ENCODE results near the gene KCNAB2.

KCNAB2 gene

GRCh38 chr1:6035303-6035702 is 10.4 kb upstream of the KCNAB2 start:
- Histone ChIP-seq H3K27me3 (ENCODE audit: insufficient read depth, low read length) (peaks cover 24% of the 10 kb centered on the region), H3K4me1 (ENCODE audit: insufficient read depth, low read length) (0 out of 2 replicates have a peak, but pooled peaks cover 2% of the 10 kb centered on the region), H3K9ac (ENCODE audit: low read depth, low read length) (no peak overlapping the region), H3K4me3 (ENCODE audit: low read length) (no peak overlapping the region), H3K27ac (ENCODE audit: low read length) (no peak overlapping the region), H3K36me3 (ENCODE audit: insufficient read depth, low read depth, low read length) (no peaks in the 10 kb centered on the region), H3K9me3 (ENCODE audit: insufficient read depth, low read depth, low read length) (no peaks in the 10 kb centered on the region)

GRCh38 chr1:6035719-6036118 is 10.0 kb upstream of the KCNAB2 start:
- Histone ChIP-seq H3K9me3 (ENCODE audit: insufficient read depth, low read depth, low read length) (no peaks in the 10 kb centered on the region), H3K27ac (ENCODE audit: low read length) (no peak overlapping the region), H3K36me3 (ENCODE audit: insufficient read depth, low read depth, low read length) (no peaks in the 10 kb centered on the region), H3K4me3 (ENCODE audit: low read length) (no peak overlapping the region), H3K4me1 (ENCODE audit: insufficient read depth, low read length) (0 out of 2 replicates have a peak, but pooled peaks cover 2% of the 10 kb centered on the region), H3K27me3 (ENCODE audit: insufficient read depth, low read length) (peaks cover 24% of the 10 kb centered on the region), H3K9ac (ENCODE audit: low read depth, low read length) (no peak overlapping the region)

- no peak overlapping the region for H3K9ac ChIP-seq (ENCODE audit: low read depth, low read length)
- H3K27ac ChIP-seq (ENCODE audit: low read length), result no peak overlapping the region
- 0 out of 2 replicates have a peak, but pooled peaks cover 2% of the 10 kb centered on the region for H3K4me1 ChIP-seq (ENCODE audit: insufficient read depth, low read length)
- H3K9me3 ChIP-seq (ENCODE audit: insufficient read depth, low read depth, low read length), result no peaks in the 10 kb centered on the region
- H3K36me3 ChIP-seq (ENCODE audit: insufficient read depth, low read depth, low read length), result no peaks in the 10 kb centered on the region
- H3K27me3 ChIP-seq (ENCODE audit: insufficient read depth, low read length), result peaks cover 23% of the 10 kb centered on the region
- no peak overlapping the region for H3K4me3 ChIP-seq (ENCODE audit: low read length)
Observed at GRCh38 chr1:6037338-6037762, 8.3 kb upstream of the KCNAB2 start.

- H3K4me1 ChIP-seq (ENCODE audit: insufficient read depth, low read length), result 0 out of 2 replicates have a peak, but pooled peaks cover 2% of the 10 kb centered on the region
- H3K4me3 ChIP-seq (ENCODE audit: low read length), result no peak overlapping the region
- H3K9me3 ChIP-seq (ENCODE audit: insufficient read depth, low read depth, low read length), result no peaks in the 10 kb centered on the region
- no peaks in the 10 kb centered on the region for H3K36me3 ChIP-seq (ENCODE audit: insufficient read depth, low read depth, low read length)
- H3K27ac ChIP-seq (ENCODE audit: low read length), result no peak overlapping the region
- H3K27me3 ChIP-seq (ENCODE audit: insufficient read depth, low read length), result peaks cover 10% of the 10 kb centered on the region; the same call in 1 of the 2 replicates
- H3K9ac ChIP-seq (ENCODE audit: low read depth, low read length), result no peak overlapping the region
Observed at GRCh38 chr1:6038603-6039002, 7.1 kb upstream of the KCNAB2 start.

- H3K4me3 ChIP-seq (ENCODE audit: low read length), result no peak overlapping the region
- H3K9me3 ChIP-seq (ENCODE audit: insufficient read depth, low read depth, low read length), result no peaks in the 10 kb centered on the region
- H3K27me3 ChIP-seq (ENCODE audit: insufficient read depth, low read length), result peaks cover 9% of the 10 kb centered on the region; the same call in 1 of the 2 replicates
- 0 out of 2 replicates have a peak, but pooled peaks cover 2% of the 10 kb centered on the region for H3K4me1 ChIP-seq (ENCODE audit: insufficient read depth, low read length)
- no peak overlapping the region for H3K27ac ChIP-seq (ENCODE audit: low read length)
- H3K36me3 ChIP-seq (ENCODE audit: insufficient read depth, low read depth, low read length), result no peaks in the 10 kb centered on the region
- no peak overlapping the region for H3K9ac ChIP-seq (ENCODE audit: low read depth, low read length)
Observed at GRCh38 chr1:6039031-6039430, 6.7 kb upstream of the KCNAB2 start.

GRCh38 chr1:6040444-6040843 is 5.2 kb upstream of the KCNAB2 start:
- Histone ChIP-seq H3K27me3 (ENCODE audit: insufficient read depth, low read length) (peaks cover under 1% of the 10 kb centered on the region; the same call in 1 of the 2 replicates), H3K9ac (ENCODE audit: low read depth, low read length) (no peak overlapping the region), H3K4me3 (ENCODE audit: low read length) (no peak overlapping the region), H3K9me3 (ENCODE audit: insufficient read depth, low read depth, low read length) (no peaks in the 10 kb centered on the region), H3K27ac (ENCODE audit: low read length) (no peak overlapping the region), H3K4me1 (ENCODE audit: insufficient read depth, low read length) (0 out of 2 replicates have a peak, but pooled peaks cover 2% of the 10 kb centered on the region), H3K36me3 (ENCODE audit: insufficient read depth, low read depth, low read length) (no peaks in the 10 kb centered on the region)

- Histone ChIP-seq H3K36me3 (ENCODE audit: insufficient read depth, low read depth, low read length) (no peaks in the 10 kb centered on the region), H3K27ac (ENCODE audit: low read length) (no peak overlapping the region), H3K4me3 (ENCODE audit: low read length) (no peak overlapping the region), H3K4me1 (ENCODE audit: insufficient read depth, low read length) (0 out of 2 replicates have a peak, but pooled peaks cover 2% of the 10 kb centered on the region), H3K9me3 (ENCODE audit: insufficient read depth, low read depth, low read length) (no peaks in the 10 kb centered on the region), H3K27me3 (ENCODE audit: insufficient read depth, low read length) (no peaks in the 10 kb centered on the region), H3K9ac (ENCODE audit: low read depth, low read length) (no peak overlapping the region)
Observed at GRCh38 chr1:6040861-6041415, 4.8 kb upstream of the KCNAB2 start.

- Histone ChIP-seq H3K9me3 (ENCODE audit: insufficient read depth, low read depth, low read length) (no peaks in the 10 kb centered on the region), H3K27ac (ENCODE audit: low read length) (no peak overlapping the region), H3K36me3 (ENCODE audit: insufficient read depth, low read depth, low read length) (no peaks in the 10 kb centered on the region), H3K27me3 (ENCODE audit: insufficient read depth, low read length) (no peaks in the 10 kb centered on the region), H3K9ac (ENCODE audit: low read depth, low read length) (no peak overlapping the region), H3K4me3 (ENCODE audit: low read length) (no peak overlapping the region), H3K4me1 (ENCODE audit: insufficient read depth, low read length) (0 out of 2 replicates have a peak, but pooled peaks cover 2% of the 10 kb centered on the region)
Observed at GRCh38 chr1:6041432-6042062, 4.1 kb upstream of the KCNAB2 start.

- H3K36me3 ChIP-seq (ENCODE audit: insufficient read depth, low read depth, low read length), result no peaks in the 10 kb centered on the region
- no peak overlapping the region for H3K27ac ChIP-seq (ENCODE audit: low read length)
- H3K27me3 ChIP-seq (ENCODE audit: insufficient read depth, low read length), result no peaks in the 10 kb centered on the region
- H3K4me3 ChIP-seq (ENCODE audit: low read length), result no peak overlapping the region
- H3K9ac ChIP-seq (ENCODE audit: low read depth, low read length), result no peak overlapping the region
- H3K9me3 ChIP-seq (ENCODE audit: insufficient read depth, low read depth, low read length), result no peaks in the 10 kb centered on the region
- H3K4me1 ChIP-seq (ENCODE audit: insufficient read depth, low read length), result no peaks in the 10 kb centered on the region
Observed at GRCh38 chr1:6043561-6043960, 2.1 kb upstream of the KCNAB2 start.

GRCh38 chr1:6044481-6045109 is 1.1 kb upstream of the KCNAB2 start:
- Histone ChIP-seq H3K27ac (ENCODE audit: low read length) (no peak overlapping the region), H3K9ac (ENCODE audit: low read depth, low read length) (no peak overlapping the region), H3K4me1 (ENCODE audit: insufficient read depth, low read length) (no peaks in the 10 kb centered on the region), H3K27me3 (ENCODE audit: insufficient read depth, low read length) (no peaks in the 10 kb centered on the region), H3K9me3 (ENCODE audit: insufficient read depth, low read depth, low read length) (no peaks in the 10 kb centered on the region), H3K36me3 (ENCODE audit: insufficient read depth, low read depth, low read length) (no peaks in the 10 kb centered on the region), H3K4me3 (ENCODE audit: low read length) (no peak overlapping the region)

- H3K27me3 ChIP-seq (ENCODE audit: insufficient read depth, low read length), result no peaks in the 10 kb centered on the region
- H3K9me3 ChIP-seq (ENCODE audit: insufficient read depth, low read depth, low read length), result no peaks in the 10 kb centered on the region
- no peaks in the 10 kb centered on the region for H3K4me1 ChIP-seq (ENCODE audit: insufficient read depth, low read length)
- no peak overlapping the region for H3K9ac ChIP-seq (ENCODE audit: low read depth, low read length)
- no peak overlapping the region for H3K4me3 ChIP-seq (ENCODE audit: low read length)
- no peaks in the 10 kb centered on the region for H3K36me3 ChIP-seq (ENCODE audit: insufficient read depth, low read depth, low read length)
- H3K27ac ChIP-seq (ENCODE audit: low read length), result no peak overlapping the region
Observed at GRCh38 chr1:6045110-6045502, 582 bp upstream of the KCNAB2 start.

- H3K9ac ChIP-seq (ENCODE audit: low read depth, low read length), result no peak overlapping the region
- no peaks in the 10 kb centered on the region for H3K27me3 ChIP-seq (ENCODE audit: insufficient read depth, low read length)
- H3K36me3 ChIP-seq (ENCODE audit: insufficient read depth, low read depth, low read length), result no peaks in the 10 kb centered on the region
- no peak overlapping the region for H3K4me3 ChIP-seq (ENCODE audit: low read length)
- no peaks in the 10 kb centered on the region for H3K9me3 ChIP-seq (ENCODE audit: insufficient read depth, low read depth, low read length)
- H3K4me1 ChIP-seq (ENCODE audit: insufficient read depth, low read length), result no peaks in the 10 kb centered on the region
- no peak overlapping the region for H3K27ac ChIP-seq (ENCODE audit: low read length)
Observed at GRCh38 chr1:6046279-6046678, 591 bp downstream of the KCNAB2 start.
